Bronchial epithelial cell (primary cell): Measurements from ENCODE around the gene KHK. TPM values are rescaled to one million over a fixed set of nuclear protein-coding genes. Genes with fewer than 3 reads are reported as not detected.

ENCODE experiments used
- DNase-seq: peaks from one replicate; pipeline ENCODE4 v3.0.0-alpha.2; 2010; ENCODE audit warnings: low read depth
- FAIRE-seq: peaks from 2 replicates; lab custom pipeline; 2011; peaks lifted over from hg19 to GRCh38; lab: Jason Lieb, UNC
- H3K27me3 ChIP-seq: 2 replicates; pipeline ENCODE4 v1.5.1; 2011; ENCODE audit warnings: low read length; ENCODE audit not compliant: control insufficient read depth, insufficient read depth
- H3K36me3 ChIP-seq: 2 replicates; pipeline ENCODE4 v1.5.1; 2011; ENCODE audit warnings: low read length; ENCODE audit not compliant: control insufficient read depth, insufficient read depth
- H3K4me3 ChIP-seq: 2 replicates; pipeline ENCODE4 v1.5.1; 2011; ENCODE audit warnings: mild to moderate bottlenecking, low read depth, low read length, control low read depth
- CTCF ChIP-seq: IDR thresholded peaks from 2 replicates; pipeline ENCODE4 v1.5.1; 2011; ENCODE audit warnings: mild to moderate bottlenecking, moderate library complexity, low read length, control low read depth, inconsistent platforms; ENCODE audit not compliant: insufficient read depth, severe bottlenecking
- total RNA-seq: library from RNA; depleted of rRNA; stranded (reverse); fragments of >200 nt; gene quantifications from 2 replicates; pipeline ENCODE4 v1.2.1, GENCODE V29; 2014

Gene KHK
- total RNA-seq, 1 donor from 2014 or later = 0.53 TPM

GRCh38 chr2:27091746-27092695 is 5.4 kb downstream of the KHK start:
- no peak for FAIRE-seq
- H3K27me3 ChIP-seq = no peaks in the 10 kb centered on the region
- no peak overlapping the region for H3K4me3 ChIP-seq
- H3K36me3 ChIP-seq = no peaks in the 10 kb centered on the region
- no peak for TF ChIP-seq CTCF
- no peak for DNase-seq

GRCh38 chr2:27092696-27093429 is 6.3 kb downstream of the KHK start:
- no peak for TF ChIP-seq CTCF
- H3K27me3 ChIP-seq = no peaks in the 10 kb centered on the region
- H3K36me3 ChIP-seq = no peaks in the 10 kb centered on the region
- H3K4me3 ChIP-seq = no peak overlapping the region
- FAIRE-seq = no peak
- DNase-seq = no peak

GRCh38 chr2:27093430-27094352 is 7.1 kb downstream of the KHK start:
- no peaks in the 10 kb centered on the region for H3K36me3 ChIP-seq
- no peak for FAIRE-seq
- TF ChIP-seq CTCF = no peak
- DNase-seq = no peak
- H3K4me3 ChIP-seq = no peak overlapping the region
- H3K27me3 ChIP-seq = no peaks in the 10 kb centered on the region

GRCh38 chr2:27094353-27094984 is 7.9 kb downstream of the KHK start:
- FAIRE-seq = no peak

More at GRCh38 chr2:27094353-27094984, 7.9 kb downstream of the KHK start:
- no peak overlapping the region for H3K4me3 ChIP-seq
- H3K36me3 ChIP-seq = no peaks in the 10 kb centered on the region
- DNase-seq = no peak
- no peak for TF ChIP-seq CTCF
- no peaks in the 10 kb centered on the region for H3K27me3 ChIP-seq
